HEK293T (cell line): ENCODE results near the gene PPP1R26.
A peak's percentile ranks its signal among the peaks of the same experiment; 100 is the strongest.

ENCODE experiments used
- CTCF ChIA-PET: fragments of 350-600 bp; formaldehyde crosslinking; extraction: SDS; loops from one replicate; lab custom pipeline; 2021; ENCODE audit warnings: antibody characterized with exemption, inconsistent platforms; lab: Yijun Ruan, JAX
- POLR2A ChIA-PET: fragments of 350-600 bp; formaldehyde crosslinking; extraction: SDS; loops from one replicate; lab custom pipeline; 2020; ENCODE audit warnings: antibody characterized with exemption, inconsistent platforms; lab: Yijun Ruan, JAX
- DNase-seq: peaks from one replicate; pipeline ENCODE4 v3.0.0; 2012; ENCODE audit warnings: mixed read lengths; ENCODE audit errors: extremely low spot score
- ARNT ChIP-seq: fragments of 450-650 bp; IDR thresholded peaks from 2 replicates; pipeline ENCODE4 v1.6.1; 2017; ENCODE audit warnings: mild to moderate bottlenecking
- BHLHE40 ChIP-seq: fragments of 450-650 bp; IDR thresholded peaks from 2 replicates; pipeline ENCODE4 v1.6.1; 2016; ENCODE audit warnings: mild to moderate bottlenecking, moderate library complexity, borderline replicate concordance
- CTBP1 ChIP-seq: fragments of 450-650 bp; IDR thresholded peaks from 2 replicates; pipeline ENCODE4 v1.6.1; 2016; ENCODE audit warnings: borderline replicate concordance
- ELF4 ChIP-seq: fragments of 450-650 bp; IDR thresholded peaks from 2 replicates; pipeline ENCODE4 v1.6.1; 2017; ENCODE audit warnings: antibody characterized with exemption
- FOXA1 ChIP-seq: fragments of 450-650 bp; IDR thresholded peaks from 2 replicates; pipeline ENCODE4 v1.6.1; 2016; ENCODE audit warnings: mild to moderate bottlenecking
- FOXK2 ChIP-seq: fragments of 450-650 bp; IDR thresholded peaks from 2 replicates; pipeline ENCODE4 v1.6.1; 2016; ENCODE audit warnings: mild to moderate bottlenecking
- FOXM1 ChIP-seq: fragments of 450-650 bp; IDR thresholded peaks from 2 replicates; pipeline ENCODE4 v1.6.1; 2017; ENCODE audit warnings: mild to moderate bottlenecking, borderline replicate concordance
- HDGF ChIP-seq: fragments of 450-650 bp; IDR thresholded peaks from 2 replicates; pipeline ENCODE4 v1.6.1; 2017; ENCODE audit warnings: antibody characterized with exemption, borderline replicate concordance
- L3MBTL2 ChIP-seq: fragments of 450-650 bp; conservative IDR thresholded peaks from 2 replicates; pipeline ENCODE4 v1.6.1; 2016; ENCODE audit warnings: mild to moderate bottlenecking
- LEF1 ChIP-seq: fragments of 450-650 bp; IDR thresholded peaks from 2 replicates; pipeline ENCODE4 v1.6.1; 2017; ENCODE audit warnings: mild to moderate bottlenecking, borderline replicate concordance
- NFRKB ChIP-seq: fragments of 450-650 bp; IDR thresholded peaks from 2 replicates; pipeline ENCODE4 v1.6.1; 2016; ENCODE audit warnings: mild to moderate bottlenecking, moderate library complexity
- PKNOX1 ChIP-seq: fragments of 450-650 bp; IDR thresholded peaks from 2 replicates; pipeline ENCODE4 v1.6.1; 2016
- SP1 ChIP-seq: fragments of 450-650 bp; IDR thresholded peaks from 2 replicates; pipeline ENCODE4 v1.6.1; 2017
- SUZ12 ChIP-seq: fragments of 450-650 bp; IDR thresholded peaks from 2 replicates; pipeline ENCODE4 v1.6.1; 2016; ENCODE audit warnings: mild to moderate bottlenecking
- TARDBP ChIP-seq: fragments of 450-650 bp; IDR thresholded peaks from 2 replicates; pipeline ENCODE4 v1.6.1; 2016
- ZNF384 ChIP-seq: fragments of 450-650 bp; IDR thresholded peaks from 2 replicates; pipeline ENCODE4 v1.6.1; 2016

PPP1R26 gene

GRCh38 chr9:135500071-135500524, 20.5 kb downstream of the PPP1R26 start:
- POLR2A ChIA-PET = interaction anchor here (1.5 kb wide), 1 partner anchor 9 kb away, joined by 4 read pairs; no protein-coding TSS in a partner anchor
- CTCF ChIA-PET = no interaction called here
- no peak for DNase-seq
- TF ChIP-seq L3MBTL2 (no peak), LEF1 (no peak), PKNOX1 (no peak), SUZ12 (no peak), CTBP1 (no peak), BHLHE40 (no peak), ARNT (no peak)

- DNase-seq = peak; percentile 90
- no peak for TF ChIP-seq HDGF
- TF ChIP-seq L3MBTL2 = peak; percentile 49
- no peak for TF ChIP-seq FOXA1
- POLR2A ChIA-PET = interaction anchor here (1.5 kb wide), 1 partner anchor 10 kb away, joined by 4 read pairs; no protein-coding TSS in a partner anchor
- CTCF ChIA-PET = no interaction called here
These were observed 21.1 kb downstream of the PPP1R26 start, which contains the start of gene MRPS2 for GRCh38 chr9:135500525-135501260. MRPS2 (plus strand) TSS chr9:135500682; CDS start chr9:135500711, 29 bp downstream.

GRCh38 chr9:135501261-135502167, 21.9 kb downstream of the PPP1R26 start:
- ChIA-PET POLR2A (no interaction called here), CTCF (no interaction called here)
- DNase-seq = no peak
- TF ChIP-seq L3MBTL2 = no peak
- TF ChIP-seq LEF1 = no peak
- no peak for TF ChIP-seq FOXA1
- no peak for TF ChIP-seq ELF4
- no peak for TF ChIP-seq ZNF384
- no peak for TF ChIP-seq FOXM1

GRCh38 chr9:135502168-135502872, 22.7 kb downstream of the PPP1R26 start:
- CTCF ChIA-PET = no interaction called here
- POLR2A ChIA-PET = no interaction called here
- DNase-seq = no peak
- TF ChIP-seq PKNOX1 (no peak), BHLHE40 (no peak), NFRKB (no peak)

- POLR2A ChIA-PET = no interaction called here
- CTCF ChIA-PET = no interaction called here
- no peak for DNase-seq
- no peak for TF ChIP-seq NFRKB
- no peak for TF ChIP-seq TARDBP
- TF ChIP-seq SUZ12 = no peak
- no peak for TF ChIP-seq LEF1
These were observed 23.3 kb downstream of the PPP1R26 start for GRCh38 chr9:135502873-135503321.

- DNase-seq = no peak
- CTCF ChIA-PET = no interaction called here
- POLR2A ChIA-PET = no interaction called here
- TF ChIP-seq ZNF384 (no peak), FOXK2 (no peak), NFRKB (no peak), BHLHE40 (no peak), ELF4 (no peak), FOXM1 (no peak), HDGF (no peak), L3MBTL2 (no peak), CTBP1 (no peak), ARNT (no peak), FOXA1 (no peak), SP1 (no peak), SUZ12 (no peak), LEF1 (no peak), TARDBP (no peak), PKNOX1 (no peak)
These were observed 24.0 kb downstream of the PPP1R26 start for GRCh38 chr9:135503371-135504261.
